CD8-positive, alpha-beta memory T cell (primary cell): ENCODE measurements around the gene MEP1B. TPM values are rescaled to one million over a fixed set of nuclear protein-coding genes. Genes with fewer than 3 reads are reported as not detected.
"Not testable (repeated sequence)": the region's sequence is repeated elsewhere in the genome, so short reads cannot be mapped to it uniquely, and the experiment has no call there.

Source experiments
- CTCF ChIA-PET: fragments of 350-600 bp; sonication (Branson Sonifier 250); formaldehyde crosslinking; loops from one replicate; lab custom pipeline; 2021; ENCODE audit warnings: antibody characterized with exemption; lab: Charles Lee
- POLR2A ChIA-PET: fragments of 350-600 bp; sonication (Branson Sonifier 250); formaldehyde crosslinking; loops from one replicate; lab custom pipeline; 2021; ENCODE audit warnings: antibody characterized with exemption; lab: Charles Lee
- DNase-seq, 5 donors: peaks; one replicate each; pipeline versions ENCODE4 v3.0.0 to v3.0.0-alpha.2; 2020 to 2022; ENCODE audit warnings: mixed read lengths in 1 of 5
- H3K27ac ChIP-seq: one replicate; pipeline ENCODE4 v1.7.0; 2013; ENCODE audit warnings: low read depth, mild to moderate bottlenecking, low read length, moderate library complexity
- H3K27me3 ChIP-seq: 2 replicates; pipeline ENCODE4 v1.7.0; 2013; ENCODE audit warnings: low read length, mild to moderate bottlenecking; ENCODE audit not compliant: insufficient read depth, poor library complexity, severe bottlenecking
- H3K36me3 ChIP-seq: 2 replicates; pipeline ENCODE4 v1.7.0; 2013; ENCODE audit warnings: mild to moderate bottlenecking, low read length, moderate library complexity; ENCODE audit not compliant: insufficient read depth
- H3K4me1 ChIP-seq: 2 replicates; pipeline ENCODE4 v1.7.0; 2013; ENCODE audit warnings: mild to moderate bottlenecking, low read length, moderate library complexity; ENCODE audit not compliant: insufficient read depth
- H3K4me3 ChIP-seq: 2 replicates; pipeline ENCODE4 v1.7.0; 2013; ENCODE audit warnings: mild to moderate bottlenecking, low read length
- H3K9me3 ChIP-seq: 2 replicates; pipeline ENCODE4 v1.7.0; 2013; ENCODE audit warnings: mild to moderate bottlenecking, low read length
- H3K27ac Mint-ChIP-seq, 8 donors: one replicate each; pipeline ENCODE4 v1.8.0; 2020 to 2021; ENCODE audit warnings: mixed read lengths in 8 of 8, mild to moderate bottlenecking in 6 of 8, inconsistent platforms in 3 of 8, moderate library complexity in 3 of 8
- H3K27me3 Mint-ChIP-seq, 2 donors: one replicate each; pipeline ENCODE4 v1.8.0; 2020 to 2021; ENCODE audit warnings: mixed read lengths in 2 of 2, mild to moderate bottlenecking in 1 of 2, moderate library complexity in 1 of 2
- H3K36me3 Mint-ChIP-seq, 3 donors: one replicate each; pipeline ENCODE4 v1.8.0; 2020 to 2021; ENCODE audit warnings: mixed read lengths in 3 of 3, inconsistent platforms in 1 of 3, mild to moderate bottlenecking in 1 of 3
- H3K4me1 Mint-ChIP-seq, 3 donors: one replicate each; pipeline ENCODE4 v1.8.0; 2020 to 2021; ENCODE audit warnings: mixed read lengths in 3 of 3, inconsistent platforms in 1 of 3, mild to moderate bottlenecking in 1 of 3
- H3K4me3 Mint-ChIP-seq, 7 donors: one replicate each; pipeline ENCODE4 v1.8.0; 2020 to 2021; ENCODE audit warnings: mixed read lengths in 7 of 7, mild to moderate bottlenecking in 6 of 7, moderate library complexity in 4 of 7, inconsistent platforms in 2 of 7
- H3K9me3 Mint-ChIP-seq, 5 donors: one replicate each; pipeline ENCODE4 v1.8.0; 2020 to 2022; ENCODE audit warnings: mixed read lengths in 5 of 5, mild to moderate bottlenecking in 3 of 5, moderate library complexity in 2 of 5, inconsistent platforms in 1 of 5
- polyA plus RNA-seq: library from polyadenylated mRNA; unstranded; fragments of 300-500 nt; fragmentation: Illumina TruSeq; gene quantifications from one replicate; pipeline ENCODE4 v1.2.3, GENCODE V29; 2021
- total RNA-seq, 2 experiments: library from RNA; stranded (reverse); gene quantifications; one replicate each; pipeline ENCODE4 v1.2.3, GENCODE V29; 2021

Gene MEP1B
- total and polyA plus RNA-seq, 3 experiments from 2014 or later, result 0.12 TPM; not detected in 2

GRCh38 chr18:32160547-32160946, 29.3 kb upstream of the MEP1B start:
- ChIA-PET POLR2A (no interaction called here), CTCF (no interaction called here)
- H3K9me3 ChIP-seq, result no peaks in the 10 kb centered on the region
- H3K27me3 ChIP-seq, result no peaks in the 10 kb centered on the region
- H3K9me3 Mint-ChIP-seq, result no peaks in the 10 kb centered on the region
- DNase-seq, result no peak
- H3K4me1 ChIP-seq, result no peaks in the 10 kb centered on the region
- no peak overlapping the region for H3K27ac Mint-ChIP-seq
- H3K27me3 Mint-ChIP-seq, result peaks cover 0 to 11% of the 10 kb centered on the region in 2 donors
- H3K4me3 Mint-ChIP-seq, result no peak overlapping the region
- peaks cover 7 to 10% (median 7%) of the 10 kb centered on the region in 3 donors for H3K4me1 Mint-ChIP-seq
- no peak overlapping the region for H3K4me3 ChIP-seq
- no peaks in the 10 kb centered on the region for H3K36me3 ChIP-seq
- H3K27ac ChIP-seq, result no peak overlapping the region
- no peaks in the 10 kb centered on the region for H3K36me3 Mint-ChIP-seq

DNA sequence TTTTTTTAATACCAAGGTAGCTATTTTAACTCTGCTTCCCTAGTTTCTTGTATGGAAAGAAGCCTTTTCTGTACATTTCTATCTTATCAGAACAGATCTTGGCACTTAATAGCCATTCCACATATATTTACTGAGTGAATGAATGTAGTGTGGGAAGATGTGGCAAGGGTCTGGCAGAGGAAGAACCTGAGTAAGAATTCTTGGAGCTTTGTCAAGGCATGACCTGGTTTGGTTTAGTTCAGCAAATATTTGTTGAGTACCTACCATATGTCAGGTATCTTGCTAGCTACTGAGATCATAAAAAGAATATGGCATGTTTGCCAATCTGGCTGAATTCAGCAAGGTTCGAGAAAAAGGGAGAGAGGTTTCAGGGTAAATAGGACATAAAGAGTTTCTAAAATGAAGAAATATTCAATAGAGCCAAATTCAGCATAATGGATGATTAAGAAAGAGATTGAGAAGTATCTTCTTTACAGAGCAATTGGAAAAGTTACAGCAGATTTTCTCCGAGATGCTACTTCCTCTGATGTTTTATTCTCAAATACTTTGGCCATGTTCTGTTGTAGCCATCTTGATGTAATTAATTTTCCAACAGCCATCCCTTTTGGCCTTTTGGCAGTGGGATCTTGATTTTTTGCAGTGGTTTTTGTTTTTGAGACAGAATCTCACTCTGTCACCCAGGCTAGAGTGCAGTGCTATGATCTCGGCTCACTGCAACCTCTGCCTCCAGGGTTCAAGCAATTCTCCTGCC, 21.7 kb upstream of the MEP1B start:
- ChIA-PET CTCF (interaction anchor here (2.6 kb wide), 1 partner anchor 11 kb away, joined by 13 read pairs; no protein-coding TSS in a partner anchor), POLR2A (no interaction called here)
- H3K4me3 ChIP-seq, result no peak overlapping the region
- no peaks in the 10 kb centered on the region for H3K36me3 ChIP-seq
- H3K27me3 ChIP-seq, result no peaks in the 10 kb centered on the region
- H3K27me3 Mint-ChIP-seq, result peaks cover 0 to 3% of the 10 kb centered on the region in 2 donors
- no peak overlapping the region for H3K4me3 Mint-ChIP-seq
- no peaks in the 10 kb centered on the region for H3K9me3 Mint-ChIP-seq
- H3K4me1 ChIP-seq, result no peaks in the 10 kb centered on the region
- H3K27ac Mint-ChIP-seq, result no peak overlapping the region
- no peak overlapping the region for H3K27ac ChIP-seq
- no peaks in the 10 kb centered on the region for H3K36me3 Mint-ChIP-seq
- no peaks in the 10 kb centered on the region for H3K9me3 ChIP-seq
- no peaks in the 10 kb centered on the region for H3K4me1 Mint-ChIP-seq
- DNase-seq, result no peak

- H3K27ac ChIP-seq, result no peak overlapping the region
- no peaks in the 10 kb centered on the region for H3K9me3 Mint-ChIP-seq
- ChIA-PET CTCF (no interaction called here), POLR2A (no interaction called here)
- H3K4me3 ChIP-seq, result no peak overlapping the region
- DNase-seq, result no peak
- H3K27me3 ChIP-seq, result no peaks in the 10 kb centered on the region
- H3K4me1 Mint-ChIP-seq, result no peaks in the 10 kb centered on the region
- H3K36me3 ChIP-seq, result no peaks in the 10 kb centered on the region
- no peak overlapping the region for H3K4me3 Mint-ChIP-seq
- H3K27me3 Mint-ChIP-seq, result peaks cover 0 to 5% of the 10 kb centered on the region in 2 donors
- H3K9me3 ChIP-seq, result no peaks in the 10 kb centered on the region
- no peak overlapping the region for H3K27ac Mint-ChIP-seq
- H3K36me3 Mint-ChIP-seq, result no peaks in the 10 kb centered on the region
- no peaks in the 10 kb centered on the region for H3K4me1 ChIP-seq
These were observed 16.2 kb upstream of the MEP1B start for GRCh38 chr18:32173654-32174053.

DNA sequence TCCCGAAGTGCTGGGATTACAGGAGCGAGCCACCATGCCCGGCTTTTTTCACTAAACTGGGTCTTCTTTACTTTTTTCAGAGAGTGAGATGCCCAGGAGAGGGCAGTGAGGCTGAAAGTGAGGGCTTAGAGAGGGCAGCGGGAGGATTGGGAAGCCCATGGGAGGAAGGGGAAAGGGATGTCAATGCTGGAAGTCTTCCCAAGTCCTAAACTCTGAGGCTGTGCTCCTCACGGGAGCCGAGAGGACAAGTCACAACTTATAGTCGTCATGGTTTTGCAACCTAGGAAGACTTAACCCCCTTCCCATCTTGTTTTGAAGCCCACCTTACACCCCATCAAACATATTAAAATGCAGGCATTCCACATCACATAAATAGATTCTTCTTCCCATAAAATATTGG, 15.1 kb upstream of the MEP1B start:
- Mint-ChIP-seq H3K27ac (no peak overlapping the region), H3K36me3 (no peaks in the 10 kb centered on the region), H3K4me1 (no peaks in the 10 kb centered on the region), H3K4me3 (no peak overlapping the region), H3K9me3 (no peaks in the 10 kb centered on the region), H3K27me3 (peaks cover 0 to 5% of the 10 kb centered on the region in 2 donors)
- H3K27me3 ChIP-seq, result no peaks in the 10 kb centered on the region
- no peaks in the 10 kb centered on the region for H3K36me3 ChIP-seq
- H3K9me3 ChIP-seq, result no peaks in the 10 kb centered on the region
- ChIA-PET POLR2A (no interaction called here), CTCF (no interaction called here)
- H3K27ac ChIP-seq, result no peak overlapping the region
- H3K4me3 ChIP-seq, result no peak overlapping the region
- no peaks in the 10 kb centered on the region for H3K4me1 ChIP-seq
- DNase-seq, result no peak

DNA sequence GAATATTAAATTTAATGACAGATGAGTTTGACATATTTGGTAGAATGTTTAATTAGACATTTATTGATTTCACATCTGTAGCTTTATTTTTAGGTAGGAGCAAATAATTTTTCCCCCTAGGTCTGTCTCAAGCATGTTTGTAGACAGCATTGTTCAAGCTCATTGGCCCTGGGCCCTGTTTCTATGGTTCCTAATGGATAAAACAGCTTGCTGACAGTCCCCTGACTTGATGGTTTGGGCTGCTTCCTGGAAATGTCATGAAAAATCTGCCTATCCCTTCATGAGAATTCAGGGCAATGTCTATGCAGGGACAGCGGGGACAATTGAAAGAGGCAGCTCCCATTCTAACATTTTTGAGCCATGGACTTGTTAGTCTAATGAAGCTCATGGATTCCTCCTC, 14.6 kb upstream of the MEP1B start:
- H3K36me3 Mint-ChIP-seq, result no peaks in the 10 kb centered on the region
- H3K27me3 Mint-ChIP-seq, result peaks cover 0 to 5% of the 10 kb centered on the region in 2 donors
- CTCF ChIA-PET, result interaction anchor here (3.8 kb wide), 1 partner anchor 17 kb away, joined by 13 read pairs; no protein-coding TSS in a partner anchor
- Histone ChIP-seq H3K27me3 (no peaks in the 10 kb centered on the region), H3K4me1 (no peaks in the 10 kb centered on the region), H3K9me3 (no peaks in the 10 kb centered on the region), H3K27ac (no peak overlapping the region), H3K36me3 (no peaks in the 10 kb centered on the region), H3K4me3 (no peak overlapping the region)
- DNase-seq, result no peak
- no peak overlapping the region for H3K4me3 Mint-ChIP-seq
- no peaks in the 10 kb centered on the region for H3K4me1 Mint-ChIP-seq
- POLR2A ChIA-PET, result no interaction called here
- H3K27ac Mint-ChIP-seq, result no peak overlapping the region
- H3K9me3 Mint-ChIP-seq, result no peaks in the 10 kb centered on the region

- POLR2A ChIA-PET, H3K36me3 ChIP-seq, DNase-seq, H3K4me3 Mint-ChIP-seq, H3K27me3 ChIP-seq, H3K27ac ChIP-seq, H3K27me3 Mint-ChIP-seq, H3K4me3 ChIP-seq, H3K4me1 ChIP-seq, H3K36me3 Mint-ChIP-seq, H3K9me3 Mint-ChIP-seq, H3K4me1 Mint-ChIP-seq, H3K9me3 ChIP-seq, H3K27ac Mint-ChIP-seq: not testable (repeated sequence)
- CTCF ChIA-PET, result interaction anchor here (3.8 kb wide), 1 partner anchor 18 kb away, joined by 13 read pairs; no protein-coding TSS in a partner anchor
These were observed 13.1 kb upstream of the MEP1B start for GRCh38 chr18:32176745-32177144.

GRCh38 chr18:32177530-32177929, 12.3 kb upstream of the MEP1B start:
- Histone ChIP-seq H3K4me1 (no peaks in the 10 kb centered on the region), H3K36me3 (no peaks in the 10 kb centered on the region), H3K9me3 (no peaks in the 10 kb centered on the region), H3K27ac (no peak overlapping the region), H3K4me3 (no peak overlapping the region), H3K27me3 (no peaks in the 10 kb centered on the region)
- Mint-ChIP-seq H3K36me3 (no peaks in the 10 kb centered on the region), H3K9me3 (no peaks in the 10 kb centered on the region), H3K4me3 (no peak overlapping the region), H3K27me3 (peaks cover 3 to 5% of the 10 kb centered on the region in 2 donors), H3K4me1 (no peaks in the 10 kb centered on the region), H3K27ac (no peak overlapping the region)
- POLR2A ChIA-PET, result no interaction called here
- no peak for DNase-seq
- CTCF ChIA-PET, result interaction anchor here (3.8 kb wide), 1 partner anchor 19 kb away, joined by 13 read pairs; no protein-coding TSS in a partner anchor

DNA sequence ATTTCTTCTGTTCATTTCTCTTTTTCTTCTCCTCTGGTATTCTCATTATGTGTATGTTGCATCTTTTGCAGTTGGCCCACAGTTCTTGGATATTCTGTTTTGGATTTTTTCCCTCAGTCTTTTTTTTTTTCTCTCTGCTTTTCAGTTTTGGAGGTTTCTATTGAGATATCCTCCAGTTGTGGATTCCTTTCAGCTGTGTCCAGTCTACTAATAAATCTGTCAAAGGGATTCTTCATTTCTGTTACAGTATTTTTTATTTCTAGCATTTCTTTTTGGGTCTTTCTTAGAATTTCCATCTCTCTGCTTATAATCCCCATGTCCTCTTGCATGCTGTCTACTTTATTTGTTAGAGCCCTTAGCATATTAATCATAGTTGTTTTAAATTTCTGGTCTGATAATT, 6.3 kb upstream of the MEP1B start:
- no peaks in the 10 kb centered on the region for H3K27me3 ChIP-seq
- CTCF ChIA-PET, result no interaction called here
- Mint-ChIP-seq H3K27ac (no peak overlapping the region), H3K4me1 (no peaks in the 10 kb centered on the region), H3K27me3 (peaks cover 0 to 20% of the 10 kb centered on the region in 2 donors), H3K9me3 (peaks cover 9 to 18% (median 13%) of the 10 kb centered on the region in 5 donors), H3K36me3 (no peaks in the 10 kb centered on the region), H3K4me3 (no peak overlapping the region)
- H3K36me3 ChIP-seq, result no peaks in the 10 kb centered on the region
- POLR2A ChIA-PET, result no interaction called here
- DNase-seq, result no peak
- no peaks in the 10 kb centered on the region for H3K4me1 ChIP-seq
- no peaks in the 10 kb centered on the region for H3K9me3 ChIP-seq
- no peak overlapping the region for H3K4me3 ChIP-seq
- H3K27ac ChIP-seq, result no peak overlapping the region
